OCI-LY3 (cell line): ENCODE measurements around the gene NRP1.

ENCODE experiments used
- H2AFZ ChIP-seq: fragments of 200-600, 300-600 bp; shearing (Covaris generic); 2 replicates; pipeline ENCODE4 v1.6.0; 2014; ENCODE audit warnings: antibody characterized with exemption, low read depth, low read length
- H3K27ac ChIP-seq: fragments of 200-600, 300-600 bp; sonication (generic); 2 replicates; pipeline ENCODE4 v1.5.1; 2014; ENCODE audit warnings: mild to moderate bottlenecking, low read length, moderate library complexity, mixed read lengths
- H3K27me3 ChIP-seq: fragments of 200-600, 300-600 bp; sonication (generic); 2 replicates; pipeline ENCODE4 v1.6.1; 2014; ENCODE audit warnings: low read depth, low read length, mixed read lengths
- H3K36me3 ChIP-seq: fragments of 200-600, 300-600 bp; sonication (generic); replicated peaks from 2 replicates; pipeline ENCODE3; 2014; ENCODE audit warnings: low read depth, low read length, mixed read lengths
- H3K4me1 ChIP-seq: fragments of 300-600, 200-600 bp; sonication (generic); 2 replicates; pipeline ENCODE4 v1.6.1; 2014; ENCODE audit warnings: low read length, mixed read lengths
- H3K4me2 ChIP-seq: fragments of 200-600, 300-600 bp; sonication (generic); 2 replicates; pipeline ENCODE4 v1.6.1; 2014; ENCODE audit warnings: low read length, mixed read lengths
- H3K4me3 ChIP-seq: fragments of 300-600, 200-600 bp; sonication (generic); 2 replicates; pipeline ENCODE4 v1.5.1; 2014; ENCODE audit warnings: antibody characterized with exemption, mild to moderate bottlenecking, low read length, moderate library complexity
- H3K79me2 ChIP-seq: fragments of 300-600, 200-600 bp; shearing (Covaris generic); 2 replicates; pipeline ENCODE4 v1.6.1; 2014; ENCODE audit warnings: mild to moderate bottlenecking, low read length, mixed read lengths
- H3K9ac ChIP-seq: fragments of 300-600, 200-600 bp; shearing (Covaris generic); 2 replicates; pipeline ENCODE4 v1.6.0; 2014; ENCODE audit warnings: mild to moderate bottlenecking, low read length, moderate library complexity
- H3K9me3 ChIP-seq: fragments of 200-600, 300-600 bp; shearing (Covaris generic); 2 replicates; pipeline ENCODE4 v1.6.1; 2014; ENCODE audit warnings: low read length, mixed read lengths; ENCODE audit not compliant: insufficient read depth
- H4K20me1 ChIP-seq: fragments of 200-600, 300-600 bp; sonication (generic); 2 replicates; pipeline ENCODE4 v1.6.1; 2016; ENCODE audit warnings: low read length, mixed read lengths; ENCODE audit not compliant: insufficient read depth
- CTCF ChIP-seq: fragments of 200-600, 300-600 bp; sonication (generic); IDR thresholded peaks from 2 replicates; pipeline ENCODE4 v1.5.1; 2014; ENCODE audit warnings: antibody characterized with exemption, low read length, low read depth
- EZH2phosphoT487 ChIP-seq: fragments of 200-600 bp; shearing (Covaris generic); IDR thresholded peaks from 2 replicates; pipeline ENCODE4 v1.6.1; 2018; ENCODE audit warnings: antibody characterized with exemption, mixed run types, low read depth

NRP1 gene

GRCh38 chr10:33215635-33216034 is 118.8 kb downstream of the NRP1 start:
- no peak overlapping the region for H3K4me3 ChIP-seq
- H3K9me3 ChIP-seq: no peaks in the 10 kb centered on the region
- no peaks in the 10 kb centered on the region for H4K20me1 ChIP-seq
- no peak overlapping the region for H3K4me2 ChIP-seq
- H3K36me3 ChIP-seq: no peaks in the 10 kb centered on the region
- no peaks in the 10 kb centered on the region for H3K4me1 ChIP-seq
- H3K27me3 ChIP-seq: no peaks in the 10 kb centered on the region
- no peak overlapping the region for H3K27ac ChIP-seq
- TF ChIP-seq CTCF (no peak), EZH2phosphoT487 (no peak)
- H3K9ac ChIP-seq: no peak overlapping the region
- no peak overlapping the region for H2AFZ ChIP-seq
- H3K79me2 ChIP-seq: no peaks in the 10 kb centered on the region

GRCh38 chr10:33215154-33215553 is 119.3 kb downstream of the NRP1 start:
- Histone ChIP-seq H3K36me3 (no peaks in the 10 kb centered on the region), H2AFZ (no peak overlapping the region), H3K27me3 (no peaks in the 10 kb centered on the region), H3K79me2 (no peaks in the 10 kb centered on the region), H3K4me3 (no peak overlapping the region), H3K4me1 (no peaks in the 10 kb centered on the region), H3K4me2 (no peak overlapping the region), H4K20me1 (no peaks in the 10 kb centered on the region), H3K9ac (no peak overlapping the region), H3K27ac (no peak overlapping the region), H3K9me3 (no peaks in the 10 kb centered on the region)
- TF ChIP-seq CTCF: no peak
- no peak for TF ChIP-seq EZH2phosphoT487

- Histone ChIP-seq H3K4me1 (no peaks in the 10 kb centered on the region), H3K36me3 (no peaks in the 10 kb centered on the region), H3K9ac (no peak overlapping the region), H3K9me3 (no peaks in the 10 kb centered on the region), H3K4me3 (no peak overlapping the region), H4K20me1 (no peaks in the 10 kb centered on the region), H2AFZ (no peak overlapping the region), H3K4me2 (no peak overlapping the region), H3K79me2 (no peaks in the 10 kb centered on the region), H3K27me3 (no peaks in the 10 kb centered on the region), H3K27ac (no peak overlapping the region)
- no peak for TF ChIP-seq EZH2phosphoT487
- no peak for TF ChIP-seq CTCF
These were observed 120.3 kb downstream of the NRP1 start for GRCh38 chr10:33214174-33214573.

GRCh38 chr10:33212061-33212748 is 122.3 kb downstream of the NRP1 start:
- no peak overlapping the region for H3K4me2 ChIP-seq
- H4K20me1 ChIP-seq: no peaks in the 10 kb centered on the region

More at GRCh38 chr10:33212061-33212748, 122.3 kb downstream of the NRP1 start:
- H3K4me1 ChIP-seq: no peaks in the 10 kb centered on the region
- no peak overlapping the region for H3K4me3 ChIP-seq
- no peak overlapping the region for H3K9ac ChIP-seq
- no peaks in the 10 kb centered on the region for H3K27me3 ChIP-seq
- H2AFZ ChIP-seq: no peak overlapping the region
- no peaks in the 10 kb centered on the region for H3K36me3 ChIP-seq
- no peak overlapping the region for H3K27ac ChIP-seq
- no peaks in the 10 kb centered on the region for H3K79me2 ChIP-seq
- H3K9me3 ChIP-seq: no peaks in the 10 kb centered on the region
- no peak for TF ChIP-seq EZH2phosphoT487
- no peak for TF ChIP-seq CTCF
